Ureter (tissue), 1 donor: Measurements from ENCODE around the gene SBF2. TPM values are rescaled to one million over a fixed set of nuclear protein-coding genes. Genes with fewer than 3 reads are reported as not detected.

Source experiments
- DNase-seq: peaks from one replicate; pipeline ENCODE4 v3.0.0-alpha.2; 2020; ENCODE audit warnings: low spot score
- total RNA-seq: library from RNA; stranded (reverse); gene quantifications from one replicate; pipeline ENCODE4 v1.2.4, GENCODE V29; 2023
- donor health status: DM: yes; HTN: yes; CAD: no.

SBF2 gene
- total RNA-seq = 90.7 TPM

GRCh38 chr11:10293423-10294289 is at the start of gene SBF2:
SBF2 (minus strand) TSS chr11:10294219; CDS start chr11:10294069, 150 bp downstream.
- DNase-seq = peak; percentile 81

DNA sequence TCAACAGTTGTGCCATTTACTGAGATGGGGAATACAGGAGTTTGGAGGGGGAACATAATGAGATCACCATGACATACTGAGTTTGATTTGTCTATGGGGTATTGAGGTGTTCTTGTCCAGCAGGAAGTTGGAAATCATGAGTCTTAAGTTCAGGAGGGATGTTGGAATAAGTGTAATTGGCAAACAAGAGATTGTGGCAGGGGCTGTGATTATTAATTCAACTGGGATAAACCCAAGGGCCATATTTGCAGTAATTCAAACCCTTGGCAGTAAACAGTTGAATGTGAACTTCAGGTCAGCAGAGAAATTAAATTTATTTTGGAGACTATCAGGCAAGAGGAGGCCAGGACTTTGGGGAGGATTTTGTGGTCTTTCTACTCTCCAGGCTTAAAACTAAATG is 44.3 kb upstream of the SBF2 start:
- DNase-seq = no peak

DNA sequence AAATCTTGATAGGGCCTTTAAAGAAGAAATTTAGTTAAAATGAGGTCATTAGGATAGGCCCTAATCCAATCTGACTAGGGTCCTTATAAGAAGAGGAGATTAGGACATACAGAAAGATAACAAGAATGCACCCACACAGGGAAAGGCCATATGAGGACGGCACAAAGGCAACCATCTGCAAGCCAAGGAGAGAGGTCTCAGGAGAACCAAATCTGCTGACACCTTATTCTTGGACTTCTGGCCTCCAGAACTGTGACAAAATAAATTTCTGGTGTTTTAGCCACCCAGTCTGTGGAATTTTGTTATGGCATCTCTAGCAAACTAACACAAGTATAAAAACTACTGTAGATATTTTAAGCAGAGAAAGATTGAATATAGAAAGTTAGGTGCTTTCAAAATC is 39.5 kb upstream of the SBF2 start:
- DNase-seq = no peak

GRCh38 chr11:10331548-10332289 is 37.7 kb upstream of the SBF2 start:
- no peak for DNase-seq

DNA sequence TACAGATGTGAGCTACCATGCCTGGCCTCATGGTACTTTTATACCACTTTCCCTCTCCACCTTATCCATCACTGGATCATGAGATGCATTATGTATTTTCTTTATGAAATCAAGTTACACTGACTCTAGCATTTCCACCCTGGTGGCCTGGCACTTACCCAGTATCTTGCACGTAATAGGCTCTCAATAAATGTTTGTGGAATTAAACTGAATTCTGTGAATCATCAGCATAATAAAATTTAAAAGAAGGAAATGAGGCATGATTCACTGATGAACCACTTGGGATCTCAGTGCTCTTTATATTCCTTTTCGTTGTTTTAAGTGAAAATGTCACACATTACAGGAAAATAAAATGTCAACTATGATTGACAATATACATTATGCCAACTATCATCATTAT is 35.9 kb upstream of the SBF2 start:
- no peak for DNase-seq

GRCh38 chr11:10329356-10329755 is 35.3 kb upstream of the SBF2 start:
- no peak for DNase-seq

GRCh38 chr11:10328314-10329098 is 34.5 kb upstream of the SBF2 start:
- no peak for DNase-seq

DNA sequence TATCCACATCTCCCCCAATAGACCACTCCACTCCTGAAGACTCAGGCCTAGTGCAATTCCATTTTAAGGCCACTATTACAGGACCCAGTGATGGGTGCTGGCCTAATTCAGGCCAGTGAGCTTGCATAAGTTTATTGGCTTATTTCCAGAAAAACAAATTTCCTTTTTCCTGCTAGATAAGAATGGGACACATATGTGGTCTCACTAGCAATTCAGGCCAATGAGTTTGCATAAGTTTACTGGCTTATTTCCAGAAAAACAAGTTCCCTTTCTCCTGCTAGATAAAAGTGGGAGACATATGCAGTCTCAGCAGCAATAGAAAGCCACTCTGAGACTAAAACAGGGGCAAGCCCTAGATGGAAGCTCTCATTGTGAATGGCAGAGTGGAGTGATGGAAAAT is 33.2 kb upstream of the SBF2 start:
- no peak for DNase-seq

DNA sequence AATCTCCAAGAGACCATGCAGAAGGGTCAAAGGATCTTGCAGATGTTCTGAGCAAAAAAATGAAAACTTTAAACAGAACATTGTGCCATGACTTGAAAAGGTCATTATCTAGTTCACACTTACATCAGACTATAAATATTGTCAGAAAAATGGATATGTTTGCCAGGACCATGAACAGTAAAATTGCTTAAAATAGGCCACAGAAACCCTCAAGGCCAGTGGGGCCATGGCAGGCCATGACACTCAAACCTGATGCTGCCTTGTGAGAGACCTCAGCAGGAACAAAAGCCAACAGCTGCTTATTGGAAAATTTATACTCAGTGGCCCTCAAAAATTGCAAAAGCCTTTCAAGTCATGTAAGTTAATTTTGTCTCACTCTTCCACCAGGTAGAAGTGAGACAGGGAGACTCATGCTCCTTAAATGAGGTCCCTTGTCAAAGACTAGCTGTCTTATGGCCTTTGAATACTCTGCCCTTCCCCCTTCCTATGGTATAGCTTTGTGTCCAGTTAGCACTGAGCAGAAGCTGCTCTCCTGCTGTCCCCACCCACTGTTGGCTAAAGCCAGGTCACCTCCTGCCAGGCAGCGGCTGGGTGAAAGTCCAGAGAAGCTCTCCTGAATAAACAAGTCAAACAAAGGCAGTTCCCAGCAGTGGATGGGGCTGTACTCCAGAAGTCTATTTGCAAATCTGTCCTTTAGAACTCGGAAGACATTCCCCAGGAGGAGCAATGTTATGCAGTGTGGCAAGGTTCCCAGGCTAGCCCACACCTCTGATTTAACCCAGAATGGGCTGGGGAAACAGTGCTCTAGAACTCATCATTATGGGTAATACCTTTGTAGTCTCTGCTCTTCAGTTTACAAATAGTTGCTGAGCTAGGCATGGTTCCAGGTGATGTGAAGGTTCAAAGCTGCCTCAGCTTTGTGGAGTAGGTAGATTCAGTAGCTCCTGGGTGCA is 32.3 kb upstream of the SBF2 start:
- DNase-seq = peak; percentile 61

- no peak for DNase-seq
Observed at GRCh38 chr11:10325277-10326011, 31.4 kb upstream of the SBF2 start.

DNA sequence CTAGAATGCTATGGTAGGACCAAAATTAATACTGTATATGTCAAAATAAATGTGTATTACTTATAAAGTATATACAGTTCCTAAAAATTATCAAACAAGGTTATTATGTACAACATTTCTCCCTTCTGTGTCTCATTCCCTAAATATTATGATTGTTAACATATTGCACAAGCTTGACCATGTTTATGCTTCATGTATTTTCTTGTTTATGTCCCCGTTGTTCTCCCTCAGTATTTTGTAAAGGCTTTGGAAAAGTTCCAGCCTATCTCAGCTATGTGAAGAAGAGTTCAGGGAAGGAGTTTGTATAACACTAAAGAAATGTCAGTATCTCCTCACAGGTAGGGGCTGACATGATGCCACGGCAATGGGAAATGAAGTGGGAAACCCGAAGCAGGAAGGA is 30.5 kb upstream of the SBF2 start:
- no peak for DNase-seq

GRCh38 chr11:10323793-10324170 is 29.8 kb upstream of the SBF2 start:
- no peak for DNase-seq

DNA sequence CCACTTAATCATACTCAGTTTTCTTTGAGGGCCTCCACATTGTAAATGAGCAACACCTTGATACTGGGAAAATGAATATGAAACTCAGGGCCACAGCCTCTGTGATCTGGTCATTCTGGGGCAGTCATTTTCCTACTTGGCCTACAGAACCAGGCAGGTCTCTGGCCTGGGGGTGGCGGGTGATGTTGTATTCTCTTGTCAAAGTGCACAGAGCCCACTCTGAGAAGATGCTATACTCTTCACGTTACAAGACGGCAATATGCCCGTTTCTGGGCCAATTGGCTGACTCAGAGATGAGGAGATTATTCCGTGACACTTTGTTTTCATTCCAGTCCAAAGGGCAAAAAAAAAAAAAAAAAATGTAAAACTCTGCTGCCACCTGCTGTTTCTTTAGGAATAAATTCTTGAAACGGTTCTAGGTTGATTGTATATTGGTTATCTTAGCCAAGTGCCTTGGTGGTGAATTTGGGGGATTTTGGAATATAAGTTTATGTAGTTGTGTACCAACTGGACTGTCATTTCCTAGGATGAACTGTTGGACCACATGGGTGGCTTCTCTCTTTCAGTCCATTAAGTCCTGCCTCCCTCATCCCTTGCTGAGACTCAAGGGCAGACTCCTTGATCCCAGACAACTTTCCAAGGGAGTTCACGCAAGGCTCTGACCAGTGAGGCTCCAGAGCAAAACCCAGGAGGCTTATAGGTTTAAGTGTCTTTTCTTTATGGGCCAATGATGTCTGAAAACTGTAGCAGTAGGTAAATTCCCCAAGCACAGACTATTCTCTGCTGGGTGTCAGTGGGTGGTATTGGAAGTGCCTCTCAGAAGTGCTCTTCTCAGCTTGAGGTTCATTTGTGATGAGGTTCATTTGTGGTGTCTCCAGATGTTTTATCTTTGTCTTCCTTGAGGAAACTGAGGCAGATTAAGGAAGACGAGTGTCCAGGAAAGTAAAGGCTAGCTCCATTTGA is 29.1 kb upstream of the SBF2 start:
- DNase-seq = peak; percentile 69

- DNase-seq = no peak
Observed at GRCh38 chr11:10322401-10322800, 28.4 kb upstream of the SBF2 start.

GRCh38 chr11:10320736-10321465 is 26.9 kb upstream of the SBF2 start:
- no peak for DNase-seq

DNA sequence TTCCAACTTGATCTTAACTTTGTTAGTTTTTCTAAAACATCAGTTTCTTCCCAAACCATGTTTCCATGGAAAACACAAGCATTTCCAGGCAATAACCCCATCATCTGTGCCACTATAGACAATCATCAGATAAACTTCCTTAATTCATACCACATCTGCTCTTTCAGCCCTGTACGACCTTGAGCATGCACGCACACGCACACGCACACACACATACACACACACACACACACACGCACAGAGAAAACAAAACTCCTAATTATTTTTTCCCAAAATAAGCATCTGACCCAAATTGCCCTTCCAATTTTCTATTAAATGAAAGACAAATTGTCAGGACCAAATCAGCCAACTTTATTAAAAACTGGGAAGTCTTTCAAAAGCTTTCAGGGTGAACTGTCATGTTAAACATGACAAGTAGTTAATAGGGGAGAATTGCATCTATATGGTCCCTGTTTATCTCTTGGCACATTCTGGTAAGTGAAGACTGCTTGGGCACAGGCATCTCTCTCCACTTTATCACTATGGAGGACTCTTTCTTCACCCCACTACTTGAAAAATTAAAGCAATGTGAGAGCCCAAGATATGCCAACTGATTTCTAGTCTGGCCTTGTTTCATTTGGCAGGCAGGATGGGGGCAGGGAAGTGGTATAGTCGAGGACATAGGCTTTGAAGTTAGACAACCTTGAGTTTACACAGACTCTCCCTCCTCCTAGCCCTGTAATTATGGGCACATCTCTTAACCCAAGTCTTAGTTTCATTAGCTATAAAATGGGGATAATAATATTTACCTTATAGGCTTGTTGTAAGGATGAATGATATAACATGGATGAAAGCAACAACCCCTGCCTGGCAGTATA is 25.9 kb upstream of the SBF2 start:
- no peak for DNase-seq

GRCh38 chr11:10318527-10318802 is 24.4 kb upstream of the SBF2 start:
- DNase-seq = no peak
